Liver (tissue), 9 donors: ENCODE results near the gene LRRC55. TPM values are rescaled to one million over a fixed set of nuclear protein-coding genes. Genes with fewer than 3 reads are reported as not detected.

Source experiments
- DNase-seq: peaks from one replicate; pipeline ENCODE4 v3.0.0-alpha.2; 2017; ENCODE audit warnings: low spot score
- H3K27ac ChIP-seq, 2 donors: one replicate each; pipeline ENCODE4 v1.7.0; 2013; ENCODE audit warnings: inconsistent platforms in 2 of 2, low read length in 2 of 2, control low read depth in 1 of 2, low read depth in 1 of 2, mild to moderate bottlenecking in 1 of 2
- H3K27me3 ChIP-seq, 4 donors: one replicate each; pipeline versions ENCODE4 v1.6.1 to v1.7.0; 2013; ENCODE audit warnings: low read length in 3 of 4, inconsistent platforms in 1 of 4, mild to moderate bottlenecking in 1 of 4, moderate library complexity in 1 of 4; ENCODE audit not compliant: control insufficient read depth in 4 of 4, insufficient read depth in 4 of 4
- H3K36me3 ChIP-seq, 4 donors: one replicate each; pipeline versions ENCODE4 v1.6.1 to v1.7.0; 2013; ENCODE audit warnings: low read length in 3 of 4, mild to moderate bottlenecking in 3 of 4, low read depth in 1 of 4, moderate library complexity in 1 of 4; ENCODE audit not compliant: control insufficient read depth in 4 of 4, insufficient read depth in 3 of 4
- H3K4me1 ChIP-seq, 4 donors: one replicate each; pipeline versions ENCODE4 v1.6.1 to v1.7.0; 2013; ENCODE audit warnings: low read length in 3 of 4, mild to moderate bottlenecking in 3 of 4, moderate library complexity in 1 of 4; ENCODE audit not compliant: control insufficient read depth in 4 of 4, insufficient read depth in 4 of 4
- H3K4me3 ChIP-seq, 3 donors: one replicate each; pipeline versions ENCODE4 v1.6.1 to v1.7.0; 2013; ENCODE audit warnings: low read length in 3 of 3, control low read depth in 1 of 3, low read depth in 1 of 3, mild to moderate bottlenecking in 1 of 3
- H3K9ac ChIP-seq, 2 donors: one replicate each; pipeline ENCODE4 v1.7.0; 2013; ENCODE audit warnings: low read length in 2 of 2, mild to moderate bottlenecking in 2 of 2, moderate library complexity in 2 of 2, control low read depth in 1 of 2, low read depth in 1 of 2
- H3K9me3 ChIP-seq, 4 donors: one replicate each; pipeline versions ENCODE4 v1.6.1 to v1.7.0; 2013; ENCODE audit warnings: low read length in 3 of 4; ENCODE audit not compliant: control insufficient read depth in 4 of 4
- ATF3 ChIP-seq: IDR thresholded peaks from 2 replicates; pipeline ENCODE4 v1.6.1; 2016; ENCODE audit warnings: antibody characterized with exemption
- CTCF ChIP-seq: fragments of 150-350 bp; IDR thresholded peaks from 2 replicates; pipeline ENCODE4 v1.5.1; 2017; ENCODE audit warnings: improper control_type of control experiment, low read depth, low read length; ENCODE audit not compliant: missing input control
- EGR1 ChIP-seq, 2 donors: IDR thresholded peaks; 2 replicates each; pipeline ENCODE4 v1.6.1; 2016 to 2018; ENCODE audit warnings: antibody characterized with exemption in 2 of 2, low read depth in 2 of 2
- FOXA1 ChIP-seq: IDR thresholded peaks from 2 replicates; pipeline ENCODE4 v1.6.1; 2016; ENCODE audit warnings: antibody characterized with exemption
- FOXA2 ChIP-seq: IDR thresholded peaks from 2 replicates; pipeline ENCODE4 v1.6.1; 2016; ENCODE audit warnings: antibody characterized with exemption
- GABPA ChIP-seq, 2 donors: IDR thresholded peaks in 1 of 2; conservative IDR thresholded peaks in 1 of 2; 2 replicates each; pipeline ENCODE4 v1.6.1; 2016; ENCODE audit warnings: antibody characterized with exemption in 2 of 2, mild to moderate bottlenecking in 1 of 2, moderate library complexity in 1 of 2
- HNF4A ChIP-seq, 2 donors: conservative IDR thresholded peaks; 2 replicates each; pipeline ENCODE4 v1.6.1; 2016; ENCODE audit warnings: antibody characterized with exemption in 2 of 2, mild to moderate bottlenecking in 2 of 2
- HNF4G ChIP-seq: IDR thresholded peaks from 2 replicates; pipeline ENCODE4 v1.6.1; 2016; ENCODE audit warnings: antibody characterized with exemption
- JUND ChIP-seq, 2 donors: IDR thresholded peaks; 2 replicates each; pipeline ENCODE4 v1.6.1; 2016; ENCODE audit warnings: antibody characterized with exemption in 2 of 2
- MAX ChIP-seq: IDR thresholded peaks from 2 replicates; pipeline ENCODE4 v1.6.1; 2016; ENCODE audit warnings: antibody characterized with exemption
- NR2F2 ChIP-seq: IDR thresholded peaks from 2 replicates; pipeline ENCODE4 v1.6.1; 2016; ENCODE audit warnings: antibody characterized with exemption
- RAD21 ChIP-seq, 2 donors: IDR thresholded peaks; 2 replicates each; pipeline ENCODE4 v1.6.1; 2016; ENCODE audit warnings: antibody characterized with exemption in 2 of 2, mild to moderate bottlenecking in 2 of 2
- RXRA ChIP-seq, 2 donors: IDR thresholded peaks; 2 replicates each; pipeline ENCODE4 v1.6.1; 2017 to 2018; ENCODE audit warnings: antibody characterized with exemption in 2 of 2, mild to moderate bottlenecking in 1 of 2
- SP1 ChIP-seq: IDR thresholded peaks from 2 replicates; pipeline ENCODE4 v1.6.1; 2018; ENCODE audit warnings: antibody characterized with exemption, mild to moderate bottlenecking
- TAF1 ChIP-seq: conservative IDR thresholded peaks from 2 replicates; pipeline ENCODE4 v1.6.1; 2016; ENCODE audit warnings: antibody characterized with exemption, mild to moderate bottlenecking
- YY1 ChIP-seq: IDR thresholded peaks from 2 replicates; pipeline ENCODE4 v1.6.1; 2016; ENCODE audit warnings: antibody characterized with exemption, mild to moderate bottlenecking
- ZBTB33 ChIP-seq: IDR thresholded peaks from 2 replicates; pipeline ENCODE4 v1.6.1; 2016; ENCODE audit warnings: antibody characterized with exemption
- WGBS: extraction: QIAGEN DNeasy Blood & Tissue Kit; methylation state at CpG from one replicate; pipeline ENCODE4 v1.1.7; 2013; 5-methylcytosine and 5-hydroxymethylcytosine counted together
- polyA plus RNA-seq, 2 donors: library from polyadenylated mRNA; stranded (reverse) in 1 of 2; unstranded in 1 of 2; fragments of 200-250 nt in 1 of 2; fragments of >200 nt in 1 of 2; fragmentation: Nextera tagmentation in 1 of 2; extraction: Ambion mirVana in 1 of 2; gene quantifications; one replicate each; pipeline versions ENCODE4 v1.2.1 to v1.2.3, GENCODE V29; 2013 to 2015
- total RNA-seq, 2 donors: library from RNA; depleted of rRNA; stranded (reverse); fragments of >200 nt; gene quantifications; one replicate each; pipeline ENCODE4 v1.2.3, GENCODE V29; 2014
- donor health status: healthy.
- donor health status: healthy.
- donor health status: healthy.
- donor health status: healthy.
- donor health status: healthy.

LRRC55 gene
- total and polyA plus RNA-seq, 4 donors = under 0.01 to 1.5 (median 0.72) TPM

- WGBS = 15% methylated on average over 24 of the region's 24 CpGs
- no peak for DNase-seq
Measured at GRCh38 chr11:57180081-57180561, 1.6 kb upstream of the LRRC55 start.

GRCh38 chr11:57180964-57181363 is 789 bp upstream of the LRRC55 start:
- DNase-seq = no peak
- TF ChIP-seq FOXA1 (no peak), EGR1 (IDR thresholded peaks at IDR 0.05; ENCODE audit: low read depth in 2 of 2) (no peak), HNF4A (conservative IDR thresholded peaks at IDR 0.05) (no peak), NR2F2 (no peak), MAX (no peak), SP1 (no peak), ZBTB33 (no peak), ATF3 (no peak), RXRA (IDR thresholded peaks at IDR 0.05) (no peak), HNF4G (no peak), YY1 (no peak), GABPA (IDR thresholded peaks at IDR 0.05 in 1 of 2, conservative IDR thresholded peaks at IDR 0.05 in 1 of 2) (no peak), FOXA2 (no peak), RAD21 (IDR thresholded peaks at IDR 0.05) (no peak), CTCF (no peak)
- H3K9me3 ChIP-seq = no peaks in the 10 kb centered on the region
- no peaks in the 10 kb centered on the region for H3K27me3 ChIP-seq
- H3K4me3 ChIP-seq = no peak overlapping the region
- no peak overlapping the region for H3K27ac ChIP-seq
- H3K9ac ChIP-seq = no peak overlapping the region
- WGBS = 35% methylated on average over 2 of the region's 2 CpGs
- peaks cover 0 to 2% (median 0%) of the 10 kb centered on the region in 4 donors for H3K4me1 ChIP-seq
- H3K36me3 ChIP-seq = no peaks in the 10 kb centered on the region

More at GRCh38 chr11:57180081-57180561, 1.6 kb upstream of the LRRC55 start:
- Histone ChIP-seq H3K9me3 (no peaks in the 10 kb centered on the region), H3K36me3 (no peaks in the 10 kb centered on the region), H3K4me3 (no peak overlapping the region), H3K27me3 (no peaks in the 10 kb centered on the region), H3K27ac (no peak overlapping the region), H3K4me1 (peaks cover 0 to 2% (median 0%) of the 10 kb centered on the region in 4 donors), H3K9ac (no peak overlapping the region)
- no peak for TF ChIP-seq SP1
- TF ChIP-seq JUND (IDR thresholded peaks at IDR 0.05) = no peak

- H3K27me3 ChIP-seq = no peaks in the 10 kb centered on the region
- no peak overlapping the region for H3K9ac ChIP-seq
- 91% methylated on average over 3 of the region's 3 CpGs for WGBS
- no peak for TF ChIP-seq FOXA1
- TF ChIP-seq GABPA (IDR thresholded peaks at IDR 0.05 in 1 of 2, conservative IDR thresholded peaks at IDR 0.05 in 1 of 2) = no peak
- no peak for TF ChIP-seq CTCF
- TF ChIP-seq JUND (IDR thresholded peaks at IDR 0.05) = no peak
- no peak for TF ChIP-seq NR2F2
- TF ChIP-seq HNF4G = no peak
- TF ChIP-seq YY1 = no peak
- no peak for TF ChIP-seq RXRA (IDR thresholded peaks at IDR 0.05)
- no peak for TF ChIP-seq MAX
- TF ChIP-seq EGR1 (IDR thresholded peaks at IDR 0.05; ENCODE audit: low read depth in 2 of 2) = no peak
- no peak for TF ChIP-seq TAF1
Measured at GRCh38 chr11:57182896-57183295, 1.1 kb downstream of the LRRC55 start.

More at GRCh38 chr11:57182896-57183295, 1.1 kb downstream of the LRRC55 start:
- no peak overlapping the region for H3K4me3 ChIP-seq
- peaks cover 0 to 2% (median 0%) of the 10 kb centered on the region in 4 donors for H3K4me1 ChIP-seq
- H3K36me3 ChIP-seq = no peaks in the 10 kb centered on the region
- DNase-seq = no peak
- no peaks in the 10 kb centered on the region for H3K9me3 ChIP-seq
- H3K27ac ChIP-seq = no peak overlapping the region
